ENCODE measurements around the gene REEP3.
"Not testable (repeated sequence)": the region's sequence is repeated elsewhere in the genome, so short reads cannot be mapped to it uniquely, and the experiment has no call there.

The REEP3 gene

DNA sequence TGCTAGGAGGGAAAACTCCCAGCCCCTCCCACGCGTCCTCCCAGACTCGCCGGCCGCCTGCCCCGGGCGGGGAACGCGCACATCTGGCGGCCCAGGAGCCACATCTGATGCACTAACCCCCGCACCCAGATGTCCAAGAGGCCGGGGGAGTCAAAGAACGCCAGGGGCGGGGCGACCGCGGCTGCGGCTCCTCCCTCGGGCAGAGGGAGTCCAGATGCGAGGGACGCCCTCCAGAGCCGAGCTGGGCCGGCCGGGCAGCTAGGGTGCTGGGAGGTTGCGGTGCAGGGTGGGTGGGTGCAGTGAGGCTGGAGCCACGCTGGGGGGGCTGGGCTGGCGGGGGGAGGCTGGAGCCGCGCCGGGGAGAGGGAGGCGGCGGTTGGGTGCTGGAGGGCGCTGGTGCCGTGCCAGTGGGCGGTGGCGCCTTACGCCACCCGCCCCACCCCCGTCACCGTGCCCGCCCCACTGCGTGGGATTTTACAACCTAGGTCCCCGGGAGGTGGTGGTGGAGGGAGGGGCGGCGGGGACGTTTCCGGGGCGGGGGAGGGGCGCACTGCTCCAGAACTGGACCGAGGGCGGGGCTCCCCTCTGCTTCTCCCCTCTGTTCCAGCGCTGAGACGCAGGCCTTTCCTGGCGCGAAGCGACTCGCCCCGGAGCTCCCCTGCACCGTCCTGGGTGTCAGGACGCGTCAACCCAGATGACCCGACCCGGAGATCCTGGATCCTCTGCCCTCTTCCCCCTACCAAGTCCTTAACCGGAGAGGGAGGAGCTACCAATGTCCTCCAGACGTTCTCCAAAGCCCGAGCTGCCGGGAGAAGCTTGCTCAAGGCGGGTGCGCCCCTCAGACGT, 109.1 kb downstream of the REEP3 start:
- peak; percentile 81 for DNase-seq (ENCODE audit: low spot score)

DNA sequence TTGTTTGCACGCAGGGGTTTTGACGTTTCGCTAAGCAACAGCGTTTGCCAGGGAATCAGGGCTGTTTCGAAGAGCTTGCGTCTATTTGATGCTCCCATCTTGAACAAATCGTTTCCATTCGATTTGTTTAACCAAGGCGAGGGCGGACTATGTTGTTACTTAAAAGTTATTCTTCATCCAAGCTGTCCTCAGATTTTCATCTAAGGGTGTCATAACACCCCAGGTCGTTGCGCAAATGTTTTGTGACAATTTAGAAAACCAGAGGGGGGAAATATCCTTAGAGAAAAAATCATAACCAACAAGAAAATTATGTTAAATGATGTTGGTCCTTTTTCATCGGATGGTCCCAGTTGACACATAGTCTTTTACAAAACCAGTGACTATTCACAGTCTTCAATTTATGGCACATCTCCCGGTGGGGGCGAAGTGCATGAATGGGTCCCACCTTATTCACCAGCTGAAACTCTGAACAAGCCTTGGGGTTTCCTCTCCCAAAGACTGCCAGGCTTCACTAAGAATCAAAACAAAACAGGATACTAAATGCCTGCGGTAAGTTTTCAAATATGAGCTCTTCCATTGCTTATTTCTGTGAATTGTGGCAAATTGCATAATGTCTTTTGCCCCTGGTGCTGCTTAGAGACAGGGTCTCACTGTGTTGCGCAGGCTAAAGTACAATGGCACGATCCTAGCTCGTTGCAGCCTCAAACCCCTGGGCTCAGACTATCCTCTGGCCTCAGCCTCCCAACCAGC, 109.9 kb downstream of the REEP3 start:
- no peak for DNase-seq (ENCODE audit: low spot score)

DNA sequence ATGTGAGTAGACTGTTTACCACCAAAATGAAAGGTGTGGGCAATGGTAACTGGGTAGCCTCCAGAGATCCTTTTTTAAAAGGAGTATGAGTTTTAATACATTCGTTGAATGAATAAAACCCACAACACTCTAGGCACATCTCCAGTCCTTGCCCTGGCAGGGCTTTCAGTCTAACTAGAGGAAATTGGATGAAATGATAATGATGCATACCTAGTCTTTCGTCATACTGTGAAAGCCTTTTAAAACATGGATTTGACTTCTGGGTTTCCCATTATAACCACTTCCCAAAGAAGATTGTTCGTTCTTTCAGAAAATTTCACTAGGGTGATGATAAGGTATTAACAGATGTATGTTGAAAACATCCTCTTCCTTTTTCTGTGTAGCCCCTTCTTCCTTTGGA, 110.8 kb downstream of the REEP3 start:
- DNase-seq (ENCODE audit: low spot score), result no peak

DNA sequence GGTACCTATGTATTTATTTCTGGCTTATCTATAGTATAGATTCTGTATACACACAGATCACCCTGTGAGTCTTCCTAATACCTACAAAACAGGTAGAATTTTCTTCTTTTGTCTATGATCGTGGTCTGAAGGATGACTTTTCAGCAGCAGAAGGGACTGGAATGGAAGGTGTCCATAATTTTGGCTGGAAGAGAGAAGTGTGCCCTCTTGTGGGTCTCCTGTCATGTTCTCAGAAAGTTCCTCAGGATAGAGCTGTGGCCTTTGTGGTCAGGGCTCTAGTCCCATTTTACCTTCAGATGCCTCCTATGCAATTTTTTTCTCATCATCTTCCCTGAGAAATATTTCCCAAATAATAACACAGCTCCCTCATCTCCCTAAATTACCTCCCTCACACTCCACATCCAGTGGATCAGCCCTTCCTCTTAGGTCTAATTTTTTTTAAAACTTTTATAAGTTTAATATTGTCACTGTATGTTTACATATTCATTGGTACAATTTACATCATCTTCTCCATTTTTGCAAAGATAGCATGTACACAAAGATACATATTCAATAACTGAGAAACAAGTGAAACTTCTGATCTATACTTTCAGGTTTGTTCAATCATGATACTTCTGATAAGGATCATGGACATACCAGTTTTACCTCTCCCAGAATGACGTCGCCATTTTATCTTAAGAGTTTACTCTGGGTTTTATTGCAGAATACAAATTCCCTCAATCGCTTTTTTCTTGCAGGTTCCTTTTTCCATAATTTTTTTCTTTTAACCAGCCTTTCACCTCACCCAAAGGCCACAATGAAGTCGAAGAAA, 112.7 kb downstream of the REEP3 start:
- peak; percentile 64 for DNase-seq (ENCODE audit: low spot score)

DNA sequence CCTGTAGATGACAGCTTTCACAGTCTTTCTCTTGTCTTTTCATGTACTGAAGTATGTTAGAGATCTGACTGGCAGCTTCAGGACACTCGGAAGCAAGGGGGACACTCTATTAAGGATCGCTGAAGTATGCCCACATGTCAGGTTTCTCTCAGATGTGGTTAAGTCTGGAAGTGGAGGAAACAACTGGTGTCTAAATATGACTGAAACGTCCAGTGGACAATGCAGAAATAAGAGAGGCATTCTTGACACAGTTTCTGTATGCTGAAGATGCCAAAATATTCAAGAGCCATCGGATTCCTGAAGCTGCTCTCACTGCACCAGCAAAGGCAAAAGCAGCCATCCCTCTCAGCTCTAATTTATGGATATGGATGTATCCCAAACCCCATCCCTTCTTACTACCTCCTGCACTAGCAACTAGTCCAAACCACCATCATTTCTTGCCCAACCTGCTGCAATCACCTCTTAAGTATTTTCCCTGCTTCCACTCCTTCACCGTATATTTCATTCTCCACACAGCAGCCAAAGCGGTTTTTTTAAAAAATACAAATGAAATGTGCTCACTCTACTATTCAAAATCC, 113.4 kb downstream of the REEP3 start:
- DNase-seq (ENCODE audit: low spot score), result no peak

DNA sequence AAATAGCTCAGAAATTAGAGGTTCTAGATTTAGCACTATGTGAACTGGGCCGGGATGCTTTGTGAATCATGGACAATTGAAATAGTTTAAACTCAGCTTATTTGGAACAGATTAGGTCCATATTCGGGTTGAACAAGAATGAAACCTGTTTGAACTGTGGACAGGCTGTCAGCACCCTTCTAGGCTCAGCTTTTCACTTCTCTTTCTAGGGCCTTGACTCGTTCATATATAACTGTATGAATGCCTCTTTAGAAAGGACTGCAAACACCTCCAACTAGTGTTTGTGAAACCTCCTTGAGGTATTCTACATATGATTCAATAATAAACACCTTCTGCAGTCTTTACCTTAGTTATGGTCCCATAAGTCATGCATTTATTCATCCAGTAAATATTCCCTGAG, 115.6 kb downstream of the REEP3 start:
- DNase-seq (ENCODE audit: low spot score), result no peak

DNA sequence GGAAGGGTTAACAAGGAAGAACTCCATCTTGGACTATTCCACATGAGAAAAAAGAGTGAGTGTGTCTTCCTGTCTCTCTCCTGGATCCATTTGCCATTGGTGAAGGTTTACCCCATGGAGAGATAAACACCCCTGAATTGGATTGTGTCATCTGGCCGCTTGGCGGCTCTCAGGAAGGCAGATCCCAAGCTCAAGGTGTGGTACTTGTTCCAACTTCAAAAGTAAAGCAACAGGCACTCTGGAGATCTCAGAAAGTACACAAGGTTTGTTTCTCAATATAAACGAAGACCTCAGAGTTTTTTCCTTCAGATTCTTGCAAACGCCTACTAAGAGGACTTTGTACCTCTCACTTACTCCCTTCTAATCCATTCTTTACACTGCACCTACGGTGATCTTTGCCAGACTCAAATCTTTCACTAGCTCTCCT, 116.7 kb downstream of the REEP3 start:
- no peak for DNase-seq (ENCODE audit: low spot score)

DNA sequence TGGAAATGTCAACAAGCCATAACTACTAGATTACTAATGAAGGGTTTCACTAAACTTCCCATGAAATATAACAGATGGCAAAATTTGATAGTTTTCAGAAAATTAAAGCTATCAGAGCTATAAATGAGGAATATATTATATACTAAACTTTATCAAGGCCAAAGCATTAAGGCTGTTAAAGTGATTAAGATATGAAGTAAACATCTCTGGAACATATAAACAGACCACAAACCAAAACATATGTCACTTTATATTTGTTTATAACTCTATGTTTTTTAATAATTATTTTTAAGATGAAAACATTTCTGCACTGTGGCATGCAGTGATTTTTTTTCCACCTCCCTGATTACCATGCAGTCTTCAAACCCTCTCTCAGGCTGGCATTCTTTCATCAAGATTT, 120.2 kb downstream of the REEP3 start:
- no peak for DNase-seq (ENCODE audit: low spot score)

DNA sequence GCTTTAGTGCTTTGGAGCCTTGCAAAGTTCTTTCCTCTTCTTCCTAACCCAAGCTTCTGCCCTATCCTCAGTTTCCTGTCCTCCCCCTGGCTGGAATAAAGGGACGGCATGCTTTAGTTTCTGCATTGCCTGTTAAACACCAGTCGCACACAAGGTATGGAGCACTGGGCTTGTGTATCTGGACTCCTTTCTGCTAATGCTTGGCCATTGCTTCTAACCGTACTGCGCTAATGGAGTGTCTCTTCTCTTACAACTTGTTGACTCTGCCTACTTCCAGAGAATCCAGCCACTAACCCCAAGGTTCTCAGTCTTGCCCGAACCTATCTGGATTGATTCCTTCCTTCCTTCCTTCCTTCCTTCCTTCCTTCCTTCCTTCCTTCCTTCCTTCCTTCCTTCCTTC, 120.6 kb downstream of the REEP3 start:
- no peak for DNase-seq (ENCODE audit: low spot score)

DNA sequence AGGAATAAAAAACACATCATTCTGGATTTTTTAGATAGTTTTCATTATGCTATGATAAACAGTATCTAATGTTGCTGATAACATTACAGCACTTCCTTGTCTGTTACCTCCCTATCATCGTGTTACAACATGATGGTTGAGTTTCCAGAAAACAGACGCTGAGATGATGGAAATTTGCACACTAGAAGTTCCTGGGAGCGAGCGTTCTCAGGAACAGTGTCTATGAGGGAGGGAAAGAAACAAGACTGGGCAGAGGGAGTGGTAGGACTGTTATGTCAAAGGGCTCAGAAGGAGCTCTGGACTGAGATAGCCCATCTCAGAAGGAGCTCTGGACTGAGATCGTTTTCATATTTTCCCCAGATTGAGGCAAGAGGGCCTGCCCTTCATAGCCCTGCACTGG, 121.6 kb downstream of the REEP3 start:
- no peak for DNase-seq (ENCODE audit: low spot score)

DNA sequence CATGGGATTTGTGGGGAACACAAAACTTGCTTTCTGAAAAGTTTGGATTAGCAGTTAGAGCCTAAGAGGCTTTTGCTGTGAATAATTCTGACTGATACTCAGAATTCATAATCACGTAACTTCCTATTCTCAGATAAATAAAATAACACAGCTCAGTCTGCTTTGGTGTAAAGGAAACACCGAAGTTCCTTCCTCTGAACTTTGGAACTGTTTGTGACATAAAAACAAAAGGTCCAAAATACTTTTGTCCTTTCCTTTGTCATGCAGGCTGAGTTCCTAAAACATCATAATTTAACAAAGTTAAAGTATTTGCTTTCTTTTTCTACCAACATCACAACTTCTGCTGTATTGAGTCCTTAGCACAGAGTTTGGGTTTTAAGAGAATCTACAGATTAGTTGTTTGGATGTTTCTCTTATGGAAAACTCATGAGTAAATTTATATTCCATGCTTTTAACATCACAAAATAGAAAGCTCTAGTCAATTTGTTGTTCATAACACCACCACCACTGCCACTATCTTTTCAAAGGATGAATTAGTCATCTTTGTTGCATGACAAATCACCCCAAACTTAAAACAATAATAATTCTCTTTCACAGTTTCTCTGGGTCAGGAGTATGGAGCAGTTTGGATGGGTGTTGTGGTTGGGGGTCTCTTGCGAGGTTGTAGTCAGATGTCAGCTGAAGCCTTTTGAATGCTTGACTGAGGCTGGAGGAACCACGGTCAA, 123.4 kb downstream of the REEP3 start:
- DNase-seq (ENCODE audit: low spot score), result no peak

DNA sequence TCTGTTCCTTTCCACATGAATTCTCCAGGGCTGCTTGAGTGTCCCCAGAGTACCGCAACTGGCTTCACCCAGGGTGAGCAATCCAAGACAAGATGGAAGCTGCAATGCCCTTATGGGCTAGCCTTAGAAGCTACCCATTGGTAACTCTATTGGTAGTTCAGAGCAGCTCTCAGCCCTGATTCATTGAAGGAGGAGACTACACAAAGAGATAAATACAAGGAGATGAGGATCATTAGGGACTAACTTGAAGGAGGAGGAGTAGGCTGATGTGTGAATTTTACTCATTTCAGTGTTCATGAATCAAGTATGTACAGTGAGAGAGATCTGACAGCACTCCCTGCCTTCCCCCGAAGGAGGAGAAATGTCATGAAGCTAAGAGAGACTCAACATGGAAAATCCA, 124.0 kb downstream of the REEP3 start:
- DNase-seq (ENCODE audit: low spot score), result no peak

DNA sequence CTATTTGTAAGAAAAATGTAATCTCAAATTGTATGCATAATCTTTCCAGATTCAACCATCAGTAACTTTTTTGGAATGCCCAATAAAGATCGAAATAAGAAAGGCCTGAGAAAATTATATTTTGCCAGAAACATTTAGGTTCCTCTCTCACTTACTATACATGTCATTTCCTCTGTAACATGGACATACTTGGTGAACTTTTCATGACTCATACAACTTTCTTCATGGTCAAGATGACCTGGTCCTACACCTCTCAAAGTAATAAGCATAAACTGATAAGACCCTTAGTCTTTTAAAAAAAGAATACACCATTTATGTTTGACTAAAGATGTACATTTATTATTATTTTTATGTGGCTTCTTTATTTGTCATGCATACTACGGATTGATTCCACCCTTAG, 125.3 kb downstream of the REEP3 start:
- DNase-seq (ENCODE audit: low spot score), result no peak

DNA sequence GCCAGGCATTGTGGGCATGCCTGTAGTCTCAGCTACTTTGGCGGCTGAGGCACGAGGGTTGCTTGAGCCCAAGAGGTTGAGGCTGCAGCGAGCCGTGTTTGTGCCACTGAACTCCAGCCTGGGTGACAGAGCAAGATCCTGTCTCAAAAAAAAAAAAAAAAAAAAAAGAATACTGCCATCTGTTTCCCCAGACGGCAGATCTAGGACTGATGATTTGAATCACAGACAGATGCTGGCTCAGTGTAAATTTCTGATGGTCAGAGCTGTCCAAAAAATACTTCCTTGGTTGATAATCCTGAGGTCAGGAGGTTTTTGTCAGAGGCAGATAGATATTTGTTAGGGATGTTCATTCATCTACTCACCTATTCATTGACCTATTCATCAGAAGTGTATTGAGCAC, 130.7 kb downstream of the REEP3 start:
- no peak for DNase-seq (ENCODE audit: low spot score)

DNA sequence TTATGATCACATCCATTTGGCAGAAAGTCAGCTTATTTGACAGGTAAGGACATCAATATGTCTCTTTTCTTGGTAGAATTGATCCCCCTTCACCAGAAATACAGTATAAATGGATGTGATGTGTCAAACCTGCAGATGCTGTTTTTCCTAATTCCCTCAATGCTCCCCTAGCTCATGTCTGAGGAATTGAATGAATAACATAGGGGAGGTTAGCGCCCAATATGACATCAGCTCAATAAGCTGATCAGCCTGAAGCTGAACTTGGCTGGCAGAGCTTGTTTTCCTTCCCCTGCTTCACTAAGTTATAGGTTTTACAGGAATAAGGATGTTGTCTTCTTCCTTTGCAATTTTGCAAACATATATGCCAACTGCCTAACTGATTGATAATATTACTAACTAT, 132.5 kb downstream of the REEP3 start:
- no peak for DNase-seq (ENCODE audit: low spot score)

DNA sequence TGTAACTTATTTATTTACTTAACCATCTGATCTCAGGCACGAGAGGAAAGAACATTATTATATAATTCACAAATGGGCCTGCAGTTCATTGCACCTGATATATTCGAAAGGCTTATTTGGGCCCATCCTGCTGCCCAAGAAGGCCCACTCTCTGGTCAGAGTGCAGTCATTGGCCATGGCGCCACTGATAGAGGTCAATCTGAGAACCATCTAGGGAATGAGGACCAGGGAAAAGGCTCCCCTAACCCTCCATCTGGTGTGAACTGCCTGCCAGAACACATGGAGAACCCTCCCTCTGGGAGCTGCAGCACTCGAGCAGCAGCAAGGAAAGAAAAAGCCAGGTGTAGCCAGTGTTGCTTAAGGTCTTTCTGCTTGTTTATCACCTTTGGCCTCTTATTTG, 136.6 kb downstream of the REEP3 start:
- DNase-seq (ENCODE audit: low spot score), result no peak

DNA sequence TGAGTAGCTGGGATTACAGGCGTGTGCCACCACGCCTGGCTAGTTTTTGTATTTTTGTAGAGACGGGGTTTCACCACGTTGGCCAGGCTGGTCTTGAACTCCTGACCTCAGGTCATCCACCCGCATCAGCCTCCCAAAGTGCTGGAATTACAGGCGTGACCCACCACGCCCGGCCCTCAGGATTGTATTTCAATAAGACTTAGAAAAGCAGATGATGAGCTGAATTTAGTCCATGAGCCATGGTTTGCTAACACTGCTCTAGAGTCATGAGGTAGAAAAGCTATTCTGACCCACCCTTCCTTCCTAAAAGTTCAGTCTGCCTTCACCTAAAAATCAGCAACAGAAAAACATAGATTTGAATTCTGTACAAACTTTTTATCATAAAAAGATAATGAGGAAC, 139.7 kb downstream of the REEP3 start:
- not testable (repeated sequence) for DNase-seq (ENCODE audit: low spot score)

DNA sequence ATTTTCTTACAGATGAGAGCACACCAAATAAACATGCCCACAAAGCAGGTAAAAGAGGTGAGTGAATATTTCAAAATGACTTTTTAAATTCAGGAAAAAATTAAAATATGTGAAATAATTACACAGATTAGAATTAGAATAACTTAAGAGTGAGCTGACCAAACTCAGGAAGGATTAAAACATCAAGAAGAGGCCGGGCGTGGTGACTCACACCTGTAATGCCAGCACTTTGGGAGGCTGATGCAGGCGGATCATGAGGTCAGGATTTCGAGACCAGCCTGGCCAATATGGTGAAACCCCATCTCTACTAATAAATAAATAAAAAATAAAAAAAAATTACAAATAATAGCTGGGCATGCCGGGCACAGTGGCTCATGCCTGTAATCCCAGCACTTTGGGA, 140.1 kb downstream of the REEP3 start:
- no peak for DNase-seq (ENCODE audit: low spot score)

DNA sequence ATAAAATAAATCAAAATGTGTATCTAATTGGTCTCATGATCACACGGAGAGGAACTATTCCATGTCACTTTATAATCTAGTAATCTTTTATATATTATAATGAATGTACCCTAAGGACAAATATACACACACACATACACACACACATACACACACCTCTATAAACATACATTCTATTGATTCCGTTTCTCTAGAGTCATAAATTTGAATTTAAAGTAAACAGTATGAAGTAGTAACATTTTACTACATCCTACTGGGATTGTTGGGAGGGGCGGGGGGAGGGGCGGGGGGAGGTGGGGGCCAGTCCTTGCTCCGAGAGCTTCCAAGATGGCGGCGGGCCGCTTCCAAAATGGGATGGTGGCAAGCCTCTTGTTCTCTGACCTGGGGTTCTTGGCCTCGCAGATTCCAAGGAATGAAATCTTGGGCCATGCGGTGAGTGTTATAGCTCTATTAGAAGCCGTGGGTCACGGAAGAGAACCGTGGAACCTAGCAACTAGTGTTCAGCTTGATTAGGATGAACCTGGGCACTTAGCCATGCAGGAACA, 143.2 kb downstream of the REEP3 start:
- DNase-seq (ENCODE audit: low spot score), result no peak

DNA sequence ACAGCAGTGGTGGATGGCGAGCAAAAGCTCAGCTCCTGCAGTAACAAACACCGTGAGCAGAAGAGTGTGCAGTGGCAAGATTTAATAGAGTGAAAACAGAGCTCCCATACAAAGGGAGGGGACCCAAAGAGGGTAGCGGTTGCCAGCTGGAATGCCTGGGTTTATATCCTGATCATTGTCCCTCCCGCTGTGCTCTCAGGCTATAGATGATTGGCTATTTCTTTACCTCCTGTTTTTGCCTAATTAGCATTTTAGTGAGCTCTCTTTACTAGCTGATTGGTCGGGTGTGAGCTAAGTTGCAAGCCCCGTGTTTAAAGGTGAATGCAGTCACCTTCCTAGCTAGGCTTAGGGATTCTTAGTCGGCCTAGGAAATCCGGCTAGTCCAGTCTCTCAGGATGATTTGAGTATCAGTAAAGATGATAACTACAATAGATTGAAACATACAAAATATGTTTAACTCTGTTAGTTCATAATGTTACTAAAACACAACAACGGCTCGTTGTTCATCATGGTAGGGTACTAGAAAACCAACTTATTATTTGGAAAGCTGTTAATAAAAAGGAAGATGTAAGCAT, 143.9 kb downstream of the REEP3 start:
- DNase-seq (ENCODE audit: low spot score), result not testable (repeated sequence)

DNA sequence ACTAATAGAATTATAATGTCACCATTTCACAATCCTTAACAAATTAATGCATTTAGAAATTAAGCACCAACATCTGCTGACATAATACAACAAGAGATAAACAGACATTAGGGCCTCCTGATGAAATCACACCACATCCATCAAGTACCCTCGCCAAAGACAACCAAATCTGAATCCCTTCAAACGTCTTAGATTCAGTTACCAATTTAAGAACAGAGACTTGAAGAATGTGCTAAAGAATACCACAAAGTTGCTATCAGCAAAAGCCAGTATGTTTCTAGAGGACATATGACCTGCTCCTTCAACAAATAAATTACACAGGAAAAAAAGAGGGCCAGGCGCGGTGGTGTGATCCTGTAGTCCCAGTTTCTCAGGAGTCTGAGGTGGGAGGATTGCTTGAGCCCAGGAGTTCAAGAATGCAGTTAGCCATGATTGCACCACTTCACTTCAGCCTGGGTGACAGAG, 144.5 kb downstream of the REEP3 start:
- DNase-seq (ENCODE audit: low spot score), result no peak
